GM18909 (cell line): ENCODE measurements around the gene PLPPR3.

Experiments
- ATAC-seq: cut with Tn5 transposase; IDR thresholded peaks from one replicate; pipeline ENCODE4 v1.9.1; 2021; ENCODE audit warnings: mild to moderate bottlenecking; ENCODE audit not compliant: unreplicated experiment, poor library complexity

Gene PLPPR3

DNA sequence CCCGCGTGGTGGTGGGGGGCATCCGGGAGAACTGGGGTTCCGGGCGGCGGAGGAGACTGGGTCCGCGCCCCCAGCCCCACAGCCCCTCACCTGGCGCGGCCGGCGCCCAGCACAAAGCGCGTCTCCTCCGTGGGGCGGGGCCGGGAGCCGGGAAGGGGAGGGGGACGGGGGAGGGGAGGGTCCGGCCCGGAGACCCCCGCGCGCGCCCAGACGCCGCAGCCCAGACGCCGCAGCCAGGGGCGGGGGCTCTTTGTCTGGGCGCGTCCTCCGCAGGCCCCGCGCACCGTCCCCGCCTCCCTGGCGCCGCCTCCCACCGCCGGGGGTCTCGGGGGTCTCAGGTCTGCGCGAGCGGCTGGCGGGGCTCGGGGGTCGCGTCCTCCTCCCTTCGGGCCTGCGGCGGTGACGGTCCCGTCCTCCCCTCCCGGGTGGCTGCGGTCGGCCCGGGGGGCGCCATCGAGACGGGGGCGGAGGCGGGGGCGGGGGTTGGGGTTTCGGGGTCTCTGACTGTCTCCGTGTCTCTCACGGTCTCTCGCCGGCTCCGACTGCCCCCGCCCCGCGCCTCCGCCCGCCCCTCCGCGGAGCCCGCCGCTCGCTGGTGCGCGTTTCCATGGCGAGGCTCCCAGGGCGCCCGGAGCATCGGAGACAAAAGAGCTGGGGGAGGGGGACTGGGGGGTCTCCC is at the start of gene PLPPR3:
Gene PLPPR3, minus strand, starts transcription at position 131 of the 679 bp plus-strand sequence. CDS start 396 bp downstream, outside the sequence.
- ATAC-seq: no peak

DNA sequence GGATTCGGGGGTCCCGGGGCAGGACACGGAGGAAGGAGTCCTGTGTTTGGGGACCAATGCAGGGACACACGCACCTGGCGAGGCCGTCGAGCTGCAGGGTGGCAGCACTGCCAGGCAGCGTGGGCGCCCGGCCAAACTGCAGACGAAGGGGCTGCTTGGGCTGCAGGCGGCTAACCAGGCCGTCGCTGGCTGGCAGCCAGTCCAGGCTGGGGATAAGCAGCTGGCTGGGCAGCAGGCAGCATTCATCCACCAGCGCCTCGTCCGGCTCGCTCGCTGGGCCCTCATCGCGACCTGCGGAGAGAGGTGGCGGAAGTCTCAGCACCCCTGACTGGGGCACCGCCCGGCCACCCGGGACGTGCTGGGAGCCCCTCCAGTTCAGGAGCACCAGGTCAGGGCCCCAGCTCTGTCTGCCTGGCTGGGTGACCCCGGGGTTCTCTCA is 49.2 kb upstream of the PLPPR3 start:
- ATAC-seq: no peak

GRCh38 chr19:870314-870713 is 48.6 kb upstream of the PLPPR3 start:
- no peak for ATAC-seq

GRCh38 chr19:869245-870177 is 47.8 kb upstream of the PLPPR3 start:
- no peak for ATAC-seq

- ATAC-seq: no peak
Measured at GRCh38 chr19:868458-869244, 46.9 kb upstream of the PLPPR3 start.

- ATAC-seq: no peak
Measured at GRCh38 chr19:867855-868457, 46.2 kb upstream of the PLPPR3 start.

DNA sequence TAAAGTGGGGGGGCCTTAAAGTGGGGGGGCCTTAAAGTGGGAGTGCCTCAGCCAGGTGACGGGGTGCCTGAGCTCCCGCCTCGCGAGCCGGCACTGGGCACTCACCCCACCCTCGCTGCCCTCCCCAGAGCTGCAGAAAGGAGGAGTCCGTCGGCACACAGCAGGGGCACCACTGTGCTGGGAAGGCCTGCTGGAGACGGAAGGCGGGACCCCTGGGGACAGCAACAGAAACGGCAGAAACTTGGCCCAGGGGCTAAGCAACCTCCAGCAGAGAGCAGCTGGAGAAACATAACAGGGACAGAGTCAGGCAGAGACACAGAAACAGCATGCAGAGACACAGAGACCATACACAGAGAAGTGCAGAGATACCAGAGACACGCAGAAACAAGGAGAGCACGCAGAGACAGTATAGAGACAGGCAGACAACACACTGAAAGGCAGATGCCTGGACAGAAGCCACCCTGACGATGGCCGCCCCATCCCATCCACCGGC is 45.6 kb upstream of the PLPPR3 start:
- no peak for ATAC-seq

- ATAC-seq: no peak
Measured at GRCh38 chr19:866769-867300, 45.1 kb upstream of the PLPPR3 start.

DNA sequence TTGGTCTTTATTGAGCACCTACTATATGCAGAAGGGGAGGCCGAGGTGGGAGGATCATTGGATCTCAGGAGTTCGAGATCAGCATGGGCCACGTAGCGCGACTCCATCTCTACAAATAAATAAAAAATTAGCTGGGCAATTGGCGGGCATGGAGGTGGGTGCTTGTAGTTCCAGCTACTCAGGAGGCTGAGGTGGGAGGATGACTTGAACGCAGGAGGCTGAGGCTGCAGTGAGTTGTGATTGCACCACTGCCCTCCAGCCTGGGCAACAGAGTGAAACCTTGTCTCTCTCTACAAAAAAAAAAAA is 41.5 kb upstream of the PLPPR3 start:
- ATAC-seq: no peak

GRCh38 chr19:862581-863314 is 41.0 kb upstream of the PLPPR3 start:
- peak; percentile 42 for ATAC-seq

DNA sequence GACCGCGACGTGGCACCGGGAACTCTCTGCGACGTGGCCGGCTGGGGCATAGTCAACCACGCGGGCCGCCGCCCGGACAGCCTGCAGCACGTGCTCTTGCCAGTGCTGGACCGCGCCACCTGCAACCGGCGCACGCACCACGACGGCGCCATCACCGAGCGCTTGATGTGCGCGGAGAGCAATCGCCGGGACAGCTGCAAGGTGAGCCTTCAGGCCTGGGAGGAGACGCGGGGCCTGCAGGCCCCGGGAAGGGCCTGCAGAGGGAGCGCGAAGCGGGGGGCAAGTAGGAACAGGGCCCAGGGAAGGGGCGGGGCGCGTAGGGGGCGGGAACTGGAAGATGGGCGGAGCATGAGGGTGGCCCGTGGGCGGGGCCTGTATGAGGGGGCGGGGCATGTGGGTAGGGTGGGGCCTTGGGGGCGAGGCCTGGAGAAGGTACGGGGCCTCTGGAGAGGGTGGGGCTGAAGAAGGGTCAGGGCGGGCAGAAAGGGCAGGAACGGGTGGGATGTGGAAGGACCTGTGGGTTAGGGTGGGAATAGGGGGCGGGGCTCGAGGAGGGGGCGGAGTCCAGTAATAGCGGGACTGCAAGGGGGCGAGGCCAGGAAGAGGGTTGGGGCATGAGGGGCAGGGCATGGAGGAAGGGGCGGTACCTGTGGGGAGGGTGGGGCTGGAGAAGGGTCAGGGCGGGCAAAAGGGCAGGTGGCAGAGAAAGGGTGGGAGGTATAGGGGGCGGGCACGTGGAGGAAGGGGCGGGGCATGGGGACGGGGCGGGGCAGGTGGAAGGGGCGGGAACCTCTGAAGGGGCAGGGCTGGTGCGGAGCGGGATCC is 40.2 kb upstream of the PLPPR3 start:
- no peak for ATAC-seq

DNA sequence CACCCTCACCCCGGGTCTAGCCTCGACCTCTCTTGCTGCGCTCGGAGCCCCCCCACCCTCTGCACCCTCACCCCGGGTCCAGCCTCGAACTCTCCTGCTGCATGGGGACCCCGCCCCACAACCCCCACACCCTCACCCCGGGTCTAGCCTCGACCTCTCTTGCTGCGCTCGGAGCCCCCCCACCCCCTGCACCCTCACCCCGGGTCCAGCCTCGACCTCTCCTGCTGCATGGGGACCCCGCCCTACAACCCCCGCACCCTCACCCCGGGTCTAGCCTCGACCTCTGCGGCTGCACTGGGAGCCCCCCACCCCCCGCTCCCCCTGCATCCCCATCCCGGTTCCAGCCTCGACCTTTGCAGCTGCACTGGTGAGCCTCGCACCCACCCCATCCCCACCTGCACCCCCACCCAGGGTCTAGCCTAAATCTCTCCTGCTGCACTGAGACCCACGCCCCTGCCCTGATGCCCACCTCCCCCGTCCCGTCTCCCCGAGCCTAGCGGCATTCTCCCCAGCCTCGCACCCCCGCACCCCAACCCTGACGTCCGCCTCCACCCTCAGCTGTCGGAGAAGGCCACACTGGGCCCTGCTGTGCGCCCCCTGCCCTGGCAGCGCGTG is 39.5 kb upstream of the PLPPR3 start:
- no peak for ATAC-seq

- ATAC-seq: no peak
Measured at GRCh38 chr19:858868-859843, 37.4 kb upstream of the PLPPR3 start, which contains the start of gene CFD. Gene CFD (plus strand): TSS chr19:859664. CDS start chr19:859690, 26 bp downstream.

DNA sequence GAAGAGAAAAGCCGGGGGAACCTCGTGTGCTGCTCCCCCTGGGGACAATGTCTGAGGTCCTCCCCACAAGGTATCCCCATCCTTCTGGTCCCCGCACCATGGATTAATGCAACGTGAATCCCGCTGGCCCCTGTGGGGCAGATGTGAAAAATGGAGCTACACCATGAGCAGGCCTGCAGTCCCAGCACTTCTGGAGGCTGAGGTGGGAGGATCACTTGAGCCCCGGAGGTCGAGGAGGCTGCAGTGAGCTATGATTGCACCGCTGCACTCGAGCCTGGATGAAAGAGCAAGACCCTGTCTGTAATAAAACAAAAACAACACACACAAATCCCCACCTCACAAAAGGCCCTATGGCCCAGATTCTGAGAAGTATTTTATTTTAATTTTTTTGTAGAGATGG is 36.5 kb upstream of the PLPPR3 start:
- no peak for ATAC-seq

DNA sequence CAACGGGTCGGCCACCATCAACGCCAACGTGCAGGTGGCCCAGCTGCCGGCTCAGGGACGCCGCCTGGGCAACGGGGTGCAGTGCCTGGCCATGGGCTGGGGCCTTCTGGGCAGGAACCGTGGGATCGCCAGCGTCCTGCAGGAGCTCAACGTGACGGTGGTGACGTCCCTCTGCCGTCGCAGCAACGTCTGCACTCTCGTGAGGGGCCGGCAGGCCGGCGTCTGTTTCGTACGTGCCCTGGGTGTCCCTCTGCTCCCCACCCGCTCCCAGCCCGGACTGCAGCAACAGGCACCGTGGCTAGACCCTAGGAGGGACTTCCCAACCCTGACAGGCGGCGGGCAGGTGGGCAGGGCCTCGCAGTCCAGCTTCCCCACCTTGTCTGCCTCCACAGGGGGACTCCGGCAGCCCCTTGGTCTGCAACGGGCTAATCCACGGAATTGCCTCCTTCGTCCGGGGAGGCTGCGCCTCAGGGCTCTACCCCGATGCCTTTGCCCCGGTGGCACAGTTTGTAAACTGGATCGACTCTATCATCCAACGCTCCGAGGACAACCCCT is 33.9 kb upstream of the PLPPR3 start:
- no peak for ATAC-seq

- no peak for ATAC-seq
Measured at GRCh38 chr19:855142-855541, 33.4 kb upstream of the PLPPR3 start.

DNA sequence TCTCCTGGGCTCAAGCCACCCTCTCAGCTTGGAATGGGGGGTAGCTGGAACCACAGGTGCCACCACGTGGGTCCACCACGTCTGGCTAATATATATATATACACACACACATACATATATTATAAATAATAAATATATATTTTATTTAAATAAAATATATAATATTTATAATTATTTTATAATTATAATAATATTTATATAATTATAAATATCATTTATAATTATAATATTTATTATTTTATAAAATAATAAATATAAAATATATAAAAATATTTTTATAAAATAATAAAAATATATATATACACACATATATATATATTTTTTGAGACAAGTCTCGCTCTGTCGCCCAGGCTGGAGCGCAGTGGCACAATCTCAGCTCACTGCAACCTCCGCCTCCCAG is 32.8 kb upstream of the PLPPR3 start:
- ATAC-seq: no peak
